ENCODE measurements around the gene ZNF586.

DNA sequence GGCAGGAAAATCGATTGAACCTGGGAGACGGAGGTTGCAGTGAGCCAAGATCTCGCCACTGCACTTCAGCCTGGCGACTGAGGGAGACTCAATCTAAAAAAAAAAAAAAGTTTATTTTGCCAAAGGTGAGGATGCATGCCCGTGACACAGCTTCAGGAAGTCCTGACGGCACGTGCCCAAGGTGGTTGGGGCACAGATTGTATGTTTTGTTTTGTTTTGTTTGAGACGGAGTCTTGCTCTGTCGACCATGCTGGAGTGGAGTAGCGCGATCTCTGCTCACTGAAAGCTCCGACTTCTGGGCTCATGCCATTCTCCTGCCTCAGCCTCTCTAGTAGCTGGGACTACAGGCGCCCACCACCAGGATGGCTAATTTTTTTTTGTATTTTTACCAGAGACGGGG lies 48.5 kb downstream of the ZNF586 start:
- TF ChIP-seq, protein P1, sequence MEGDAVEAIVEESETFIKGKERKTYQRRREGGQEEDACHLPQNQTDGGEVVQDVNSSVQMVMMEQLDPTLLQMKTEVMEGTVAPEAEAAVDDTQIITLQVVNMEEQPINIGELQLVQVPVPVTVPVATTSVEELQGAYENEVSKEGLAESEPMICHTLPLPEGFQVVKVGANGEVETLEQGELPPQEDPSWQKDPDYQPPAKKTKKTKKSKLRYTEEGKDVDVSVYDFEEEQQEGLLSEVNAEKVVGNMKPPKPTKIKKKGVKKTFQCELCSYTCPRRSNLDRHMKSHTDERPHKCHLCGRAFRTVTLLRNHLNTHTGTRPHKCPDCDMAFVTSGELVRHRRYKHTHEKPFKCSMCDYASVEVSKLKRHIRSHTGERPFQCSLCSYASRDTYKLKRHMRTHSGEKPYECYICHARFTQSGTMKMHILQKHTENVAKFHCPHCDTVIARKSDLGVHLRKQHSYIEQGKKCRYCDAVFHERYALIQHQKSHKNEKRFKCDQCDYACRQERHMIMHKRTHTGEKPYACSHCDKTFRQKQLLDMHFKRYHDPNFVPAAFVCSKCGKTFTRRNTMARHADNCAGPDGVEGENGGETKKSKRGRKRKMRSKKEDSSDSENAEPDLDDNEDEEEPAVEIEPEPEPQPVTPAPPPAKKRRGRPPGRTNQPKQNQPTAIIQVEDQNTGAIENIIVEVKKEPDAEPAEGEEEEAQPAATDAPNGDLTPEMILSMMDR (IDR thresholded peaks at IDR 0.05), result no peak
- TF ChIP-seq POLR2A (IDR thresholded peaks at IDR 0.05), result no peak

All from upper lobe of left lung (tissue), 4 donors.